ENCODE data around the gene USB1. TPM values are rescaled to one million over a fixed set of nuclear protein-coding genes. Genes with fewer than 3 reads are reported as not detected.

The USB1 gene
- total RNA-seq, 3 donors from 2014 or later, result 45.1 to 50.2 (median 47.4) TPM

DNA sequence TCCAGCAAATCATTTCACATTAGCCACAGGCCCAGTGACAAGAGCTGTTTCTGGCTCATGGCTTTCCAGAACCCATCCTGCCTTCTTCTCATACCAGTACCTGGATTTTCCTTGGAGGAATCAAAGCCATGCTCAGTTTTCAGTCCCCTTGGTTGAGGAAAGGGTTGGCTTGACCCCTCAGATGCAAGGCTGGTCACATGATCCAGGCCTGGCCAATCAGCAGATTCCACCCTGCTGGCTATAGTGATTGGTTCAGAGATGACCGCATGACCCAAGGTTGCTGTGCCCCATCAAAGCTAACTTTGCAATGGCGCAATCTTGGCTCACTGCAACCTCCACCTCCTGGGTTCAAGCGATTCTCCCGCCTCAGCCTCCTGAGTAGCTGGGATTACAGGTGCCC, 69.4 kb downstream of the USB1 start:
- TF ChIP-seq, protein P1, sequence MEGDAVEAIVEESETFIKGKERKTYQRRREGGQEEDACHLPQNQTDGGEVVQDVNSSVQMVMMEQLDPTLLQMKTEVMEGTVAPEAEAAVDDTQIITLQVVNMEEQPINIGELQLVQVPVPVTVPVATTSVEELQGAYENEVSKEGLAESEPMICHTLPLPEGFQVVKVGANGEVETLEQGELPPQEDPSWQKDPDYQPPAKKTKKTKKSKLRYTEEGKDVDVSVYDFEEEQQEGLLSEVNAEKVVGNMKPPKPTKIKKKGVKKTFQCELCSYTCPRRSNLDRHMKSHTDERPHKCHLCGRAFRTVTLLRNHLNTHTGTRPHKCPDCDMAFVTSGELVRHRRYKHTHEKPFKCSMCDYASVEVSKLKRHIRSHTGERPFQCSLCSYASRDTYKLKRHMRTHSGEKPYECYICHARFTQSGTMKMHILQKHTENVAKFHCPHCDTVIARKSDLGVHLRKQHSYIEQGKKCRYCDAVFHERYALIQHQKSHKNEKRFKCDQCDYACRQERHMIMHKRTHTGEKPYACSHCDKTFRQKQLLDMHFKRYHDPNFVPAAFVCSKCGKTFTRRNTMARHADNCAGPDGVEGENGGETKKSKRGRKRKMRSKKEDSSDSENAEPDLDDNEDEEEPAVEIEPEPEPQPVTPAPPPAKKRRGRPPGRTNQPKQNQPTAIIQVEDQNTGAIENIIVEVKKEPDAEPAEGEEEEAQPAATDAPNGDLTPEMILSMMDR (IDR thresholded peaks at IDR 0.05), result no peak
- intact Hi-C loops (cut with DNase I, micrococcal nuclease), result no loop called here
- no peaks in the 10 kb centered on the region for H3K9me3 ChIP-seq
- no peaks in the 10 kb centered on the region for H3K4me1 ChIP-seq (ENCODE audit: low read depth)
- ATAC-seq (no peak), DNase-seq (no peak)
- no peaks in the 10 kb centered on the region for H3K36me3 ChIP-seq (ENCODE audit: low read depth)
- H3K4me3 ChIP-seq, result no peak overlapping the region

Other genes starting within 250 kb of the USB1 start
- gene KIFC3, start 198.9 kb upstream of the USB1 start, total RNA-seq, result 10 to 100 TPM in 1 of 3 donors, 1 to 10 TPM in 2; 3.7 to 17.2 (median 8.3) TPM
- 1 to 10 TPM in 1 of 3 donors, under 1 TPM in 2; 0.14 to 2.0 (median 0.55) TPM for gene CNGB1, start 30.3 kb upstream of the USB1 start, total RNA-seq
- gene ZNF319, start 735 bp upstream of the USB1 start, total RNA-seq, result 1 to 10 TPM; 5.9 to 9.7 (median 7.3) TPM
- gene MMP15, start 24.3 kb downstream of the USB1 start, total RNA-seq, result 100 to 1,000 TPM in 1 of 3 donors, 10 to 100 TPM in 2; 57.9 to 140 (median 96.5) TPM
- gene CFAP20, start 128.0 kb downstream of the USB1 start, total RNA-seq, result 10 to 100 TPM; 18.8 to 24.0 (median 23.3) TPM
- gene CSNK2A2, start 196.7 kb downstream of the USB1 start, total RNA-seq, result 10 to 100 TPM; 45.5 to 79.1 (median 52.8) TPM

Measured in mucosa of descending colon (tissue), 3 donors.